HG02678 (cell line): ENCODE measurements around the gene PDIA2.
"Not testable (repeated sequence)": the region's sequence is repeated elsewhere in the genome, so short reads cannot be mapped to it uniquely, and the experiment has no call there.

Experiments used
- ATAC-seq: cut with Tn5 transposase; IDR thresholded peaks from one replicate; pipeline ENCODE4 v1.9.1; 2021; ENCODE audit warnings: mild to moderate bottlenecking, moderate library complexity; ENCODE audit not compliant: unreplicated experiment

Gene PDIA2, protein sequence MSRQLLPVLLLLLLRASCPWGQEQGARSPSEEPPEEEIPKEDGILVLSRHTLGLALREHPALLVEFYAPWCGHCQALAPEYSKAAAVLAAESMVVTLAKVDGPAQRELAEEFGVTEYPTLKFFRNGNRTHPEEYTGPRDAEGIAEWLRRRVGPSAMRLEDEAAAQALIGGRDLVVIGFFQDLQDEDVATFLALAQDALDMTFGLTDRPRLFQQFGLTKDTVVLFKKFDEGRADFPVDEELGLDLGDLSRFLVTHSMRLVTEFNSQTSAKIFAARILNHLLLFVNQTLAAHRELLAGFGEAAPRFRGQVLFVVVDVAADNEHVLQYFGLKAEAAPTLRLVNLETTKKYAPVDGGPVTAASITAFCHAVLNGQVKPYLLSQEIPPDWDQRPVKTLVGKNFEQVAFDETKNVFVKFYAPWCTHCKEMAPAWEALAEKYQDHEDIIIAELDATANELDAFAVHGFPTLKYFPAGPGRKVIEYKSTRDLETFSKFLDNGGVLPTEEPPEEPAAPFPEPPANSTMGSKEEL

DNA sequence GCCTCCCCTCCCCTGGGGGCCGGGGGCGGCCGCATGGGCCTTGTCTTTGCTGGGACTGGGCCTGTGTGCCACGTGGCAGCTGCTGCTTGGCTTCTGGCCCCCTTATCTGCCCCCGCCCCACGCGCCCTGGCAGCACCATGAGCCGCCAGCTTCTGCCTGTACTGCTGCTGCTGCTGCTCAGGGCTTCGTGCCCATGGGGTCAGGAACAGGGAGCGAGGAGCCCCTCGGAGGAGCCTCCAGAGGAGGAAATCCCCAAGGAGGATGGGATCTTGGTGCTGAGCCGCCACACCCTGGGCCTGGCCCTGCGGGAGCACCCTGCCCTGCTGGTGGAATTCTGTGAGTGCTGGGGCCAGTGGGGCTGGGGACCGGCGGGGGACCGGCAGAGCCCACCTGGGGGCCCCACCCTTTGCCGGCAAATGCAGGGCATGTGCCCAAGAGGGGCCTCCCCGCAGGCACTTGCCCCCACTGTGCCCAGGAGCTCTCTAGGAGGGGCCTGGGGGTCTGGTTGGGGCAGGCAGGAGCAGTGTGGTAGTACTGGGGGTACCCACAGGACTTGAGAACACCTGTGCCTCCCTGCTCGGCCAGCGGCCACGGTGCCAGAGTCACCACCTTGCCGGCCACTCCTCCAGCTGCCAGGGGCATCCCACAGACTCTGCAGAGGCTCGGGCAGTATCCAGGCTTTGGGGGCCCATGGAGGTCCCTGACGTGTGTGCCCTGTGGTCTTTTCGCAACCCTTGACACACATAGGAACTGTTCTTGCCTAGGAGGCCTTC, at the start of gene PDIA2:
Gene PDIA2, plus strand, starts transcription at position 132 of the 773 bp plus-strand sequence. Its CDS starts 6 bp downstream, at position 138.
- ATAC-seq: no peak

DNA sequence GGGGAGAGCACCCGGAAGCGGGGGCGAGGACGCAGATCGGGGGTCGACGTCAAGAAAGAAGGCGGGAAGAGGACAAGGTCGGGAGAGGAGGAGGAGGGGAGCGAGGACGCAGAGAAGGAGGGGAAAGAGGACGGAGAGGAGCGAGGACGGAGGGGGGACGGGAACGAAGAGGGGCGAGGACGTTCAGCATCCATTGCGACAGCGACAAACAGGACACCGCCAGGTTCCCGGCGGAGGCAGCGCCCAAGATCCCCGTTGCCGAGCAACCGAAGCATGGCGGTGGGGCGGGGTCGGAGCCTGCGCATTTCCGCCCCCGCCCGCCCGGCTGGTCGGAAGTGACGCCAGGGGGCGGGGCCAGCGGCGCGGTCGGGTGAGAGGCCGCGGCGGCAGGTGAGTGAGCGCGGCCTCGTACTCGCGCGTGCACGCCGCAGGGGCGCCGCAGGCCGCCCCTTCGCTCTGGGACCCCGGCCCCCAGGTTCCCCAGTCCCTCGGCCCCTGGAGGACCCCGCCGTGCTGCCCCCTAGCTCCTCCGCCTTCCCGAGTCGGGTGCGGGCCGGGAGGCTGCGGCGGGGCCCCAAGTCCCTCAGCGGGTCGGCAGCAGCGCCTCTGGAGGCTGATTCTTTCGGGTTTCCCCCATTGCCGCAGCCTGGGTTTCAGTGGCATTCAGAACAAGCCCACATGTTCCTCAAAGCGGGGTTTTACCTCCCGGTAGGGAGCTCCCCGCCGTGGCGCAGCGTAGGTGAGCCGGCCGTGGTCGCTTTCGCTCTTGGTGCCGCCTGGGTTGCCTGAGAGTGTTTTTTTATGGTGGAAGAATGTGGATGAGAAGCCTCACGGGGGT, 48.3 kb upstream of the PDIA2 start, which contains the start of gene FAM234A:
Gene FAM234A, plus strand, starts transcription at position 354 of the 838 bp plus-strand sequence. CDS start 19,593 bp downstream, outside the sequence.
- peak; percentile 83 for ATAC-seq

- ATAC-seq: no peak
These were observed 43.1 kb upstream of the PDIA2 start for GRCh38 chr16:239948-240277.

- no peak for ATAC-seq
These were observed 42.4 kb upstream of the PDIA2 start for GRCh38 chr16:240559-240958.

GRCh38 chr16:242281-242680, 40.7 kb upstream of the PDIA2 start:
- ATAC-seq: no peak

GRCh38 chr16:243348-243747, 39.6 kb upstream of the PDIA2 start:
- no peak for ATAC-seq

- no peak for ATAC-seq
These were observed 37.9 kb upstream of the PDIA2 start for GRCh38 chr16:245105-245504.

- ATAC-seq: no peak
These were observed 35.9 kb upstream of the PDIA2 start for GRCh38 chr16:247027-247426.

GRCh38 chr16:249431-249830, 33.5 kb upstream of the PDIA2 start:
- ATAC-seq: no peak

GRCh38 chr16:252366-253337, 30.3 kb upstream of the PDIA2 start:
- ATAC-seq: no peak

DNA sequence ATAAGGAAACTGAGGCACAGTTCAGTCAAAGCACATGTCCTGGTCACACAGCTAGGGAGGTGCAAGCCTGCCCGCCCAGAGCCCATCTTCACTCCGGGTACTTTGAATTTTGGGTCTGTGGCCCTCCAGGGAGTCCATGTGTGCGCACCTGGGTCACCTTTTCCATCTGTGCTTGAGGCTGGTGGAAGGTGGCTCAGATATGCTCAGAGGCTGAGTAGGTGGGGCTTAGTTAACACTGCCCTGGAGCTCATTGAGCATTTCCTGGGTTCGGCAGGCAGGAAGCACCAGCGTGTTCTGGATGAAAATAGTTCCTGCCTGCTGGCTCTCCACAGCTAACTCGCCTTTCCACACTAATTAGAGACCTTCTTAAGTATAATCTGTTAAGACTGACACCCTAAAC, 29.1 kb upstream of the PDIA2 start:
- no peak for ATAC-seq

GRCh38 chr16:254461-254860, 28.5 kb upstream of the PDIA2 start:
- no peak for ATAC-seq

DNA sequence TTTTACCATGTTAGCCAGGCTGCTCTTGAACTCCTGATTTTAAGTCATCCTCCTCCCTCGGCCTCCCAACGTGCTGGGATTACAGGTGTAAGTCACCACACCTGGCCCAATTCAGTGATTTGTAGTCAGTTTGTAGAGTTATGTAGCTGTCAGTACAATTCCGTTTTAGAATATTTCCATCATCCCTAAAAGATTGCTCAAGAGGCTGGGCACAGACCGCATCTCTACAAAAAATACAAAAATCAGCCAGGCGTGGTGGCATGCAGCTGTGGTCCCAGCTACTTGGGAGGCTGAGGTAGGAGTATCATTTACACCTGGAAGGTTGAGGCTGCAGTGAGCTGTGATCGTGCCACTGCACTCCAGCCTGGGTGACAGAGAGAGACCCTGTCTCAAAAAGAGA, 27.8 kb upstream of the PDIA2 start:
- ATAC-seq: no peak

- ATAC-seq: not testable (repeated sequence)
These were observed 24.9 kb upstream of the PDIA2 start for GRCh38 chr16:258091-258490.

- no peak for ATAC-seq
These were observed 23.7 kb upstream of the PDIA2 start for GRCh38 chr16:259226-259625.

DNA sequence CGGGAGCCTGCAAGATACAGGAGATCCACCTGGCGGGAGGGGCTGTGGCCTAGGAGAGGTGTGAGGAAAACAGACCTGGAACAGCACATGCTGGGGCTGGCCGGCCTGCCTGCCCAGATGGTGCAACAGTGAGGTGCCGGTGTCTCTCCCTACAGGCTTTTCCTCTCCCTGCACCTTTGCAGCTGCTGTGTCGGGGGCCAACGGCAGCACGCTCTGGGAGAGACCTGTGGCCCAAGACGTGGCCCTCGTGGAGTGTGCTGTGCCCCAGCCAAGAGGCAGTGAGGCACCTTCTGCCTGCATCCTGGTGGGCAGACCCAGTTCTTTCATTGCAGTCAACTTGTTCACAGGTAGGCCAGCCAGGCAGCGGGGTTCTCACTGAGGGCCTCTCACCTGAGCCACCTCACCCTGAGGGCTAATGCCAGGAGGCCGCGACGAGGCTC, 23.1 kb upstream of the PDIA2 start:
- no peak for ATAC-seq

DNA sequence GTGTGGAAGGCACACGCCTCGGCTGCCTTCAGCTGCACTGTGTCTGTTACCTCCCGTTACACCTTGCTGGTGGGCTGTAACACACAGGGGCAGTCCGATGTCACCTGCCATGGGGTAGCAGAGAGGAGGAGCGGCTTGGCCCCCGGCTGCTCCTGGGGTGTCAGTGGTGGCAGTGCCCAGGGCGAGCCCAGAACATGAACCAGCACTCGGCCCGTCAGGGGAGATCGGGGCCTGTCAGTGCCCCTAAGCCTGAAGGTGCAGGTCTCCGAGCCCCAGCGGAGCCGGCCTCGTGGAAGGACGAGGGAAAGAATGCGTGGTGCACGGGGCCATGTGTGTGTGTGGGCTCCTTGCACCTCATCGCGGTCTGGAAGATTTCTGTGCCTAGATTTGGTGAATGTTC, 22.6 kb upstream of the PDIA2 start:
- no peak for ATAC-seq

DNA sequence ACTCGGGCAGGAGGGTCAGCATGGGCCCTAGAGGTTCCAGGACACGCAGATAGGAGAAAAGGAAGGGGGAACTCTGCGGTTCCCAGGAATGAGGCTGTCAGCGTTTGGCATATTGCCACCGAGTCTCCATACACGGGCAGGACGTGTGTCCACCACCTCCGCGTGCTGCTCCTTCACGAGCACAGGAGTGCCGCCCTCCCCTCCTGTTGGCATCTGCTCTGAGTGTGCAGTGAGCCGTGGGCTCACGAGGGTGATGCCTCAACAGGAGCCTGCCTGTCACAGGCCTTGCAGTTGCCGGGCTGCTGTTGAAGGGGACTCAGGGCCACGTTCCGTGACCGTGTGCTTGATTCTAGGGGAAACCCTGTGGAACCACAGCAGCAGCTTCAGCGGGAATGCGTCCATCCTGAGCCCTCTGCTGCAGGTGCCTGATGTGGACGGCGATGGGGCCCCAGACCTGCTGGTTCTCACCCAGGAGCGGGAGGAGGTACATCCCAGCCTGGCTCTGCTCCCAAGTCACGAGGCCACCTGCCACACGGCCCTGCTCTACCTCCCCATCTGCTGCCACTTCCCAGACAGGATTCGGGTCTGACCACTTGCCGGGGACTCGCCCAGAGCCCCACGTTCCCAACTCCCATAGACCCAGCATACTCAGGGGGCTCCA, 21.8 kb upstream of the PDIA2 start:
- ATAC-seq: no peak

- no peak for ATAC-seq
These were observed 20.7 kb upstream of the PDIA2 start for GRCh38 chr16:262121-262745.
